Measurements from ENCODE around the gene CSF2RB. TPM values are rescaled to one million over a fixed set of nuclear protein-coding genes. Genes with fewer than 3 reads are reported as not detected.

Gene CSF2RB
- total and polyA plus RNA-seq, 2 of the 13 experiments (the other 11 are each of a cell fraction or from before 2014, with no cell fraction given), result not detected

- Histone ChIP-seq H3K4me3 (replicated peaks in 1 of 3; ENCODE audit: insufficient read depth in 1 of 3, low read depth in 2 of 3, low read length in 3 of 3) (no peak overlapping the region), H2AFZ (ENCODE audit: low read length) (no peak overlapping the region), H3K4me2 (ENCODE audit: low read depth, low read length) (no peak overlapping the region), H3K79me2 (ENCODE audit: insufficient read depth, low read length) (no peaks in the 10 kb centered on the region), H4K20me1 (ENCODE audit: insufficient read depth, low read length) (no peaks in the 10 kb centered on the region), H3K36me3 (replicated peaks in 1 of 2; ENCODE audit: control insufficient read depth in 1 of 2, insufficient read depth in 2 of 2, low read length in 2 of 2) (no peaks in the 10 kb centered on the region), H3K9ac (ENCODE audit: insufficient read depth, low read depth, low read length) (no peak overlapping the region), H3K4me1 (ENCODE audit: insufficient read depth, low read length) (no peaks in the 10 kb centered on the region), H3K9me3 (ENCODE audit: low read length) (no peaks in the 10 kb centered on the region), H3K27ac (ENCODE audit: extremely low read length, insufficient read depth, low read length) (no peak overlapping the region), H3K27me3 (ENCODE audit: control insufficient read depth in 1 of 2, insufficient read depth in 2 of 2, low read length in 2 of 2) (peaks cover 0 to 32% of the 10 kb centered on the region in 2 experiments; a peak in 2 of 5 replicates)
- in situ Hi-C loops (cut with HindIII; ENCODE audit: extremely low pct_ligation_motif_present, low pct_unique_long_range_greater_than_20kb), result no loop called here
- ChIA-PET POLR2A (no interaction called here), CTCF (ENCODE audit: low intra/inter-chr PET ratio, low total read pairs) (no interaction called here)
- WGBS (ENCODE audit: low lambda C conversion rate), result 28% methylated on average over 5 of the region's 5 CpGs
- ATAC-seq (no peak), FAIRE-seq (no peak), DNase-seq (ENCODE audit: low spot score) (no peak)
- TF ChIP-seq ZGPAT (CRISPR knock-in tag; IDR thresholded peaks at IDR 0.05), result no peak
- no peak for TF ChIP-seq ZNF224 (CRISPR knock-in tag; IDR thresholded peaks at IDR 0.05)
- TF ChIP-seq TP53 (CRISPR knock-in tag; conservative IDR thresholded peaks at IDR 0.05), result no peak
- no peak for TF ChIP-seq ETV6 (CRISPR knock-in tag; conservative IDR thresholded peaks at IDR 0.05)
- no peak for TF ChIP-seq EHMT2 (IDR thresholded peaks at IDR 0.05; ENCODE audit: borderline replicate concordance, low read depth, low read length)
- TF ChIP-seq LCORL (IDR thresholded peaks at IDR 0.05), result no peak
- TF ChIP-seq LCORL (CRISPR knock-in tag; IDR thresholded peaks at IDR 0.05), result no peak
- TF ChIP-seq DNMT1 (CRISPR knock-in tag; IDR thresholded peaks at IDR 0.05), result no peak
- TF ChIP-seq HINFP (CRISPR knock-in tag; IDR thresholded peaks at IDR 0.05; ENCODE audit: low read depth), result no peak
- BruUV-seq (replicated peaks), result no TSS peak
- intact Hi-C loops (cut with micrococcal nuclease; ENCODE audit: unreplicated experiment), result no loop called here
Observed at GRCh38 chr22:36968249-36968964, 55.0 kb downstream of the CSF2RB start.

Measured in HepG2 (cell line).